Measurements from ENCODE around the gene DIPK1B.
"Not testable (repeated sequence)": the region's sequence is repeated elsewhere in the genome, so short reads cannot be mapped to it uniquely, and the experiment has no call there.

The DIPK1B gene

DNA sequence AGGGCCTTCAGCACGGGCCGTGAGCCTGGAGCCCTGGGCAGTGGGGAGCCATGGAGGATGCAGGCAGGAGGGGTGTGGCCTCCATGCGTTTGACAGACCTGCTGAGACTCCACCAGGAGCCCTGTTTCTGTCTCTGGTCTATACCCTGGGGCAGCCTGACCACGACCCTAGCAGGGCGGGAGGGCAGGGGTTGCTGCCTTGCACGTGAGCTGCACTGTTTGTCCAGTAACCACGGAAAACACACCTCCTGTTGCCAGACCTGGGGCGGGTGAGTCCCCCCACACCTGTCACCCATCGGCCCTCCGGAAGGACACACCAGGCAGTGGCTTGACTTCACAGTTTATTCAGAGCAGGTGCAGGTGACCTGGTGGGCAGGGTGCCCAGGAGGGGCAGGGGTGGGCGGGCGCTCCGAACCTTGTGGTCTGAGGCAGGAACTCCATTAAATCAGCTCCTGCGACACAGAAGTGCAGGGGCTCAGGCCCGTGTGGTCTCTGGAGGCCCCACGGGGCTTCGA lies 41.7 kb downstream of the DIPK1B start:
- no peak for DNase-seq (ENCODE audit: low read depth)

DNA sequence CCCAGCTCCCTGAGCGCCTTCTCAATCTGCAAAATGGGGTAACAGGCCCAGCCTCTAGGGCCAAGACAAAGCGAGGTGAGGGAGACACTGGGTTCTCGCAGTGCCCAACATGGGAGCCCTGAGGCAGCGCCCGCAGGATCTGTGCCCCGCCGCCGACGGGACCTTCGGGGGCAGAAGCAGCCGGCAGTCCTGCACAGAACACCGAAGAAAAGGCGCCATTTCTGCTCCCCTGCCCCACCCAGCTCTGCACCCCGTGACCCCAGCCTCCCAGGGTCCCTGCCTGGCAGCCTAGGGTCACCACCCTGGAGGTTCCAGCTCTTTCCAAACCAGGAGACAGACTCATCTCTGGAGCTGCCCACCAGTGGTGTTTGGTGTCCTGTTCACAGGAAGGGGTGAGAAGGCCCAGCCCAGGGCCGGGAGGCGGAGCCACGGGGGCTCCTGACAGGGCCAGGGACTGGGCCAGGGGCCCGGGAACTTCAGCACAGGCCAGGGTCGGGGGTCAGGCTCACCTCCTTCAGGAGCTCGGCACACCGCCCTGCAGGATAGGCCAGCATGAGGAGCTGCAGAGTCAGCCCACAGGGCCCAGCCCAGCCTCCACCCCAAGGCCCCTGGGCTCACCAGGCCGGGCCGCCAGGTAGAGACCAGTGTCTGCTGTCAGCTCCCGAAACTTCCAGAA lies 42.4 kb downstream of the DIPK1B start:
- no peak for DNase-seq (ENCODE audit: low read depth)

GRCh38 chr9:136755302-136756133 lies 43.1 kb downstream of the DIPK1B start:
- not testable (repeated sequence) for DNase-seq (ENCODE audit: low read depth)

DNA sequence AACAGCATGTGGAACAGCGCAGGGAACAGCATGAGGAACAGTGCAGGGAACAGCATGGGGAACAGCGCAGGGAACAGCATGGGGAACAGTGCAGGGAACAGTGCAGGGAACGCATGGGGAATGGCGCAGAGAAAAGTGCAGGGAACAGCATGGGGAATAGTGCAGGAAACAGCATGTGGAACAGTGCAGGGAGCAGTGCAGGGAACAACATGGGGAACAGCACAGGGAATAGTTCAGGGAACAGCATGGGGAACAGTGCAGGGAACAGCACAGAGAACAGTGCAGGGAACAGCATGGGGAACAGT lies 43.7 kb downstream of the DIPK1B start:
- no peak for DNase-seq (ENCODE audit: low read depth)

DNA sequence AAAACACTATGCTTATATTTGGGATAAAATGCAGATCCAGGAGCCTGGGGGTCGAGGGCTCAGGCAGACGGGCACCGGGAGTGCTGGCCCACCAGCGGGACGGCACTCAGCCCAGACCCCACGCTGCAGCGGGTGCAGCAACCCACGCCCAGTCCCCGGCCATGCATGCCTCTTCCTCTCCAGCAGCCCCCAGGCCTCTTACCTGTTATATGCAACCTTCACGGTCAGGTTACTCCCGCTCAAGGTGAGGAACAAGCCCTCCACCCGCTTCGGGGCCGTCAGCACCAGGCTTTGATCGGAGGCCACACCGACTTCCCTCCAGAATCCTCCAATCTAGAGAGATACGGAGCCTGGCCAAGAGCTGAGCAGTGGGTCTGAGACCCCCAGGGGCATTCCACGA lies 44.5 kb downstream of the DIPK1B start:
- DNase-seq (ENCODE audit: low read depth) = no peak

DNA sequence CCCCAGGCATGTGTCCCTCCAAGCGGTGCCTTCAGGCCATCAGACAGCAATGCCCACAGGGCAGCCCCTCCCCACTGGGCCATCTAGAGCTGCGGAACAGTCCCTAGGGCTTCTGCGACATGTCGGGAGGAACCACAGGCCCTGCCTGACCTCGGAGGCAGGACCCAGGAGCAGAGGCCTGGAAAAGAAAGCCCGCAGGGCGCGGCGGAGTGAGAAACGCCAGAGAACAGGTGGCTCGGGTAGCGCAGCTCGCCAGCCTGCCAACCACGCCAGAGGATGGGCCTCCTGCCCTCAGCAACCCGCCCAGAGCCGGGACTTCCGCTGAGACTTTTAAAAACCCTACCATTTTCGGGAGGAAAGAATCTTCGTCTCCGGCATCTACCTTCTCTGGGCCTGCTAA lies 45.0 kb downstream of the DIPK1B start:
- no peak for DNase-seq (ENCODE audit: low read depth)

GRCh38 chr9:136757751-136758140 lies 45.4 kb downstream of the DIPK1B start:
- no peak for DNase-seq (ENCODE audit: low read depth)

DNA sequence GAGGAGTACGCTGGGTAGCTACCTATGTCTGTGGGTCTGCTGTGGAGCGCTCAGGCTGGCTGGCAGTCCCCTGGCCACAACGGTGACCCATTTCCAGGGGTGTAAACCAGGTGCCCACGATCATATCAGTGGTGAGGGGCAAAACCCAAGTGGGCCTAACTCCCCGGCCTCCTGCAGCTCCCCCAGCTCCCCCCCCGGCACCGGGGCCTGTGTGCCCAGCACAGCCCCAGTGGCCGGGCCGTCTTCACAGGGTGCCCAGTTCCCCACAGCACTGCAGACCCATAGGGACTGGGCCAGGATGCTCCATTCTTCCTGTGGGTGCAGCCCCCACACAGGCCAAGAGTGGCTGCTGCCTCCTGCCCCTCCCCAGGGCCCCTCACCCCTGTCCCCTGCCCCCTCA lies 46.6 kb downstream of the DIPK1B start:
- DNase-seq (ENCODE audit: low read depth) = no peak

DNA sequence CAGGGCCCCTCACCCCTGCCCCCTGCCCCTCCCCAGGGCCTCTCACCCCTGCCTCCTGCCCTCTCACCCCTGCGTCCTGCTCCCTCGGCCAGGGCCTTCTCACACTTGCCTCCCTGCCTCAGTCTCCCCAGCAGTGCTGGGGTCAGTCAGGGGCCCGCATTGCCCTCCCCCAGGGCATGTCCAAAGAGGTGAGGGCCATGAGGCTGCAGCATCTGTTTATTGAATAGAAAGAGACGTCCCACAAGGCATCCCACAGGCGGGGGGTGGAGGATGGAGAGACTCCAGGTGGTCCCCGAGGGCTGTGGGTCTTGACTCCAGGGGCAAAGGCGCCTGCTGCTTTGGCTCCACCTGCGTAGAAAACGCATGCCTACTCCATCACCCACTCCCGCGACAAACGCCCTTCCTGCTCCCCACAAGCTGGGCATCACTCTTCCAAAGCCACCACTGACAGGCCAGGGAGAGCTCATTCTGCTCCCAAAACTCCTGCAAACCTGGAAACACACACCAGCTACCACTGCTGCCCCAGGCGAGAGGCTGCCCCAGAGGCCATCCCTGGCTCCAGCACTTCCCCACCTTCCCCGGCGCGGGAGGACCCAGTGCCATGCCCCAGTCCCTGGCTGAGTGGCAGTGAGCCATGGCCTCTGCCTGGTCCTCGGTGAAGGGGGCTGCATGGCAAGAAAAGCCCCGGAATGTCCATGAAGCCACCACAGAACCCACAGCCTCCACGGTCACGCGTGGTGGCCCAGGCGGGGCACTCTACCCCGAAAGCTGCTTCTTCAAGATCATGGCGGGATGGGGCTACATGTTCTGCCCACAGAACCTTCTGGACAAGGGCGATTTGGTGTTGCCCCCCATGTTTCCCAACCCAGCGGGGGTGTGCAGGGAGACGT lies 47.3 kb downstream of the DIPK1B start:
- DNase-seq (ENCODE audit: low read depth) = no peak

DNA sequence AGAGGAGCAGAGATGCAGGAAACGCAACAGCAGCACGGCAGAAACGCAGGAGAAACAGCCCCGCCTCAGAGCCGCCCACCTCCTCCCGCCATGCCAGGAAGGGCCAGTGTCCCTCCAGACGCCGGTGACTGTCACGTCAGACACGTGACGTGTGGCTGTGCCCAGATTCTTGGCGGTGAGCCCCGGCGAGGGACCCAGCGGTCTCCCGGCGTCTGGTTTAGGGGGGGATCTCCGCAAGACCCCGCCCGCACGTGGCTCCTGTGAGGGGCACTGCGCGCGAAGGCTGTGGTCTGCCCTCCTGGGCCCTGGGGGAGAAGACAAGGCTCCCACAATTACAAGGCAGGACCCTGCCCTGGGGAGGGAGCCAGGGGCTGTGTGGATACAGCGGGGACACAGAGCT lies 48.1 kb downstream of the DIPK1B start:
- DNase-seq (ENCODE audit: low read depth) = no peak

- DNase-seq (ENCODE audit: low read depth) = not testable (repeated sequence)
Measured at GRCh38 chr9:136760834-136761544, 48.6 kb downstream of the DIPK1B start.

- no peak for DNase-seq (ENCODE audit: low read depth)
Measured at GRCh38 chr9:136761545-136761981, 49.2 kb downstream of the DIPK1B start.

DNA sequence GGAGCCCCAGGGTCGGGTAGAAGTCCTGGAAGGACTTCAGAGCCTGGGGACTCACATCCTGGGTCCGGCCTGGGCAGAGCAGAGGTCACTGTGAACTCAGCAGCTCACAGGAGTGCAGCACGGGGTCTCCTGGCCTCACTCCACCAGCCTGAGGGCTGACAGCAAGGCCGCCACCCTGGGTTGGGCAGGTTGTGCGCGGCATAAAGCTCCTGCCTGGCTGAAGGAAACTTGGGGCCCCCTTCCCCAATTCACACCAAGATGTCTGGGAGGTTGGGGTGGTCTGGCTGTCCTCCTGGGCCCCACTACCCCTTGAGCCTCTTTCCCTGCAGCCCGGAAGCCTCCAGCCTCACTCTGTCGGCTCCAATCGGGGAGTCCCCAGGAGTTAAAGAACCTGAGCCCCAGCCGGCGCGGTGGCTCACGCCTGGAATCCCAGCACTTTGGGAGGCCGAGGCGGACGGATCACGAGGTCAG lies 49.9 kb downstream of the DIPK1B start:
- DNase-seq (ENCODE audit: low read depth) = no peak

DNA sequence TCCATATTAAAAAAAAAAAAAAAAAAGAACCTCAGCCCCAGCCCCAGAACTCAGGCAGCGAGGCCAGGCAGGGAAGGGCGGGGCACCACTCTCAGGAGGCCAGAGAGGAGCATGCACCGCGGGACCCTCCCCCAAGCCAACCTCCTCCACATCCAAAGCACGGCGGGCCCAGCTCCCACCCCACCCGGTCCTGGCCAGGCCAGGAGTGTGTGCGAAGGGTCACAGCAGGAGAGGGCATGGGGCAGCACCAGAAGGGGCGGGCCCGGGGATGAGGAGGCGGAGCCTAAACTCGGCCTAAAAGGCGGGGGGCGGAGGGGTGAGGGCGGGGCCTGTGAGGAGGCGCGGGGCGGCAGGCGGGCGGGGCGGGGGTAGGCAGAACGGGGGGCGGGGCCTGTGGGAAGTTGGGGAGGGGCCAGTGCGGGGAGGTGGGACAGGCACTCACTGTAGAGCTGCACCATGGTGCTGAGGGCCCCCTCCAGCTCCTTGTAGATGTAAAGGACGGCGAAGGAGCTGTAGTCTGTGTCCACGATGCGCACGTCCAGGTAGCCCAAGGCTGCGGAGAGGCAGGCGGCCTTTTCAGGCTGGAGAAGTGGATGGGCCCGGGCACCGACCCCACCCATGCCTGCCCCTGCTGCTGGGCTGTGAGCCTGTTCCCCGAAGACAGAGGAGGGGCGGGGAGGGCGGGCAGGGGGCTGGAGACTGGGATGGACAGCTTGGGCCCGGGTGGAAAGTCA lies 50.7 kb downstream of the DIPK1B start:
- no peak for DNase-seq (ENCODE audit: low read depth)

DNA sequence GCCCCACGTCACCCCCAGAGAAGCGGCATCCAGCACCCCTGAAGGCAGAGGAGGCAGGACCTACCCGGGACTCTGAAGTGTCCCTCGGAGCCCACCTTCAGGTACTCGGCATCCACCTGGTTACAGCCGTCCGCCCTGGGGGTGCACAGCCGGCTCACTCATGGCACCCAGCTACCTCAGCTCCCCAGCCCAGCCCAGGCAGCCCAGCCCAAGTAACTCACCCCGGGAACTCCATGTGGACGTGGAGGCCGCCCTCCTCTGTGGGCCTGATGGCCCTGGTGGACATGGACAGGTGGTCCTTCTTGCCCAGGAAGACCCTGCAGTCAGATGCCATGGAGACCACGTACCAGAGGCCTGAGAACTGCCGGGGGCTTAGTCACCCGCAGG lies 51.3 kb downstream of the DIPK1B start:
- no peak for DNase-seq (ENCODE audit: low read depth)

DNA sequence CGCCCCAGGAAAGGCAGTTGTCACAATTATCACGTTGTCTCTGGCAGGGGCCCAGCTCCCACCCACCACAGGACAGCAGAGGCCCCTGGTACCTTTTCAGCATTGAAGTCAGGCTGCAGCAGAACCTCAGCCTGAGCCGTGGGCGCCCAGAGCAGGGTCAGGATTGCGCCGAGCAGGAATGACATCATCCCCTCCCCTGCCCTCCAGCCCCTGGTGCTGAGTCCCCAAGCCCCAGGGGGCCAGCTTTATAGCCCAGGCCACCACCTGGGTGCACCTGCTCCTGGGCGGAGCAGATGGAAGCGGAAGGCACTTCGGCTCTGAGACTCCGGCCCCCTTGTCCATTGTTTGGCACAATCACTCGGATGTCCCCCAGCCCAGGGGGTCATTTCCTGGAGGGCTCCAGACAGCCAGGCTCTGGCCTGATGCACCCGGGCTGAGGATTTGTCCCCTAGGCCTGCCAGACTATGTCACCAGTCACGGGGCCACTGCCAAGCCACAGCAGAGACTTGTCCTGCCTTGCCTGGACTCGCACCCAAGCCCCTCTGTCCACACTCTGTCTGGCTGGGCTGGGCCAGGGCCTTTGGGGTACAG lies 52.0 kb downstream of the DIPK1B start, which contains the start of gene LCN15:
LCN15 (minus strand) TSS at position 218 of the 591 bp plus-strand sequence; CDS start at position 188, 30 bp downstream.
- no peak for DNase-seq (ENCODE audit: low read depth)

DNA sequence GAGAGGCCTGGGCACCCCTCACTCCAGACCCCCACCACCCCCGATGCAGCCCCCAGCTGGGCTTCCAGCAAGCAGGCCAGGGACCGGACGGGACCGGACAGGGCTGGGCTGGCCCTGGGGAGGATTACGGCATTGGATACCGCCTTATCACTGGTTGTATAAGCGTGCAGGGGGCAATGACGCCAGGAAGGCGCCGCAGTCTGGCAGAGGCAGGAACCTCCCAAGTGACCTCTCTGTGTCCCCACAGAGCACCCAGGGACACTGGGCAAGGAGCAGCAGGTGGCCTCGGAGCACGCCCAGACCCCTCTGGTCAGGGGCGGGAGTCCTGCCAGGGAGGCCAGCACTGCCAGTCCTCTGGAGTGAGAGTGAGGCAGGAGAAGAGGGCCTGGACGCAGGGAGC lies 52.7 kb downstream of the DIPK1B start:
- DNase-seq (ENCODE audit: low read depth) = no peak

GRCh38 chr9:136765745-136766409 lies 53.5 kb downstream of the DIPK1B start:
- DNase-seq (ENCODE audit: low read depth) = not testable (repeated sequence)

- DNase-seq (ENCODE audit: low read depth) = not testable (repeated sequence)
Measured at GRCh38 chr9:136766410-136767120, 54.2 kb downstream of the DIPK1B start.
